Keratinocyte (primary cell): Measurements from ENCODE around the gene PRDM4.

Experiments
- EZH2 ChIP-seq: IDR thresholded peaks from one replicate; pipeline ENCODE4 v1.6.1; 2012; ENCODE audit warnings: inconsistent platforms, mild to moderate bottlenecking, low read length, moderate library complexity
- TF ChIP-seq, protein P1 (sequence below), 3 experiments: IDR thresholded peaks in 1 of 3; conservative IDR thresholded peaks in 1 of 3; optimal IDR thresholded peaks in 1 of 3; 2 replicates in 2 of 3; 3 replicates in 1 of 3; pipeline versions ENCODE3 to v1.5.1; 2011; ENCODE audit warnings: low read length in 3 of 3, mild to moderate bottlenecking in 3 of 3, moderate library complexity in 2 of 3, control low read depth in 1 of 3, inconsistent platforms in 1 of 3; ENCODE audit not compliant: insufficient read depth in 2 of 3; ENCODE audit errors: extremely low read depth in 1 of 3

DNA sequence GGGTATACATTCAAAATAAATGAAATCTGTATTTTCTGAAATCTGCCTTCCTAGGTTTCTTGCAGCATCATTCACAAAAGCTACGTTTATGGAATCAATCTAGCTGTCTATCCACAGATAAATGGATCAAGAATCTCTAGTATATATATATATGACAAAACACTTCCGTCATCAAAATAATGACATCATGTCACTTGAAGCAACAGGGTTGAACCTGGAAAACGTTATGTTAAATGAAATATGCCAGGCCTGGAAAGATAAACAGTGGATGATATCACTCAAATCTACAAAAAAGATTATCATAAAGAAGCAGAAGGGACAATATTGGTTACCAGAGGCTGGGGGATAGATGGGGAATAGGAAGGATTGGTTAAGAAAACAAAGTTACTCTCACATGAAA lies 42.2 kb upstream of the PRDM4 start:
- TF ChIP-seq, protein P1, sequence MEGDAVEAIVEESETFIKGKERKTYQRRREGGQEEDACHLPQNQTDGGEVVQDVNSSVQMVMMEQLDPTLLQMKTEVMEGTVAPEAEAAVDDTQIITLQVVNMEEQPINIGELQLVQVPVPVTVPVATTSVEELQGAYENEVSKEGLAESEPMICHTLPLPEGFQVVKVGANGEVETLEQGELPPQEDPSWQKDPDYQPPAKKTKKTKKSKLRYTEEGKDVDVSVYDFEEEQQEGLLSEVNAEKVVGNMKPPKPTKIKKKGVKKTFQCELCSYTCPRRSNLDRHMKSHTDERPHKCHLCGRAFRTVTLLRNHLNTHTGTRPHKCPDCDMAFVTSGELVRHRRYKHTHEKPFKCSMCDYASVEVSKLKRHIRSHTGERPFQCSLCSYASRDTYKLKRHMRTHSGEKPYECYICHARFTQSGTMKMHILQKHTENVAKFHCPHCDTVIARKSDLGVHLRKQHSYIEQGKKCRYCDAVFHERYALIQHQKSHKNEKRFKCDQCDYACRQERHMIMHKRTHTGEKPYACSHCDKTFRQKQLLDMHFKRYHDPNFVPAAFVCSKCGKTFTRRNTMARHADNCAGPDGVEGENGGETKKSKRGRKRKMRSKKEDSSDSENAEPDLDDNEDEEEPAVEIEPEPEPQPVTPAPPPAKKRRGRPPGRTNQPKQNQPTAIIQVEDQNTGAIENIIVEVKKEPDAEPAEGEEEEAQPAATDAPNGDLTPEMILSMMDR (optimal IDR thresholded peaks at IDR 0.05 in 1 of 3, IDR thresholded peaks at IDR 0.05 in 1 of 3, conservative IDR thresholded peaks at IDR 0.05 in 1 of 3; ENCODE audit: extremely low read depth in 1 of 3, insufficient read depth in 2 of 3, low read length in 3 of 3): no peak
- TF ChIP-seq EZH2: no peak
